Osteocyte (in vitro differentiated cells): ENCODE data around the gene ABHD16B. TPM values are rescaled to one million over a fixed set of nuclear protein-coding genes. Genes with fewer than 3 reads are reported as not detected.

Source experiments
- DNase-seq: peaks from one replicate; pipeline ENCODE4 v3.0.0; 2021; ENCODE audit warnings: mixed read lengths; ENCODE audit not compliant: unreplicated experiment; ENCODE audit errors: extremely low spot score
- H3K27ac Mint-ChIP-seq: one replicate; pipeline ENCODE4 v1.8.0; 2021; ENCODE audit warnings: mild to moderate bottlenecking, mixed read lengths; ENCODE audit not compliant: unreplicated experiment
- H3K27me3 Mint-ChIP-seq: one replicate; pipeline ENCODE4 v1.8.0; 2021; ENCODE audit warnings: mixed read lengths; ENCODE audit not compliant: unreplicated experiment
- H3K36me3 Mint-ChIP-seq: one replicate; pipeline ENCODE4 v1.8.0; 2021; ENCODE audit warnings: mixed read lengths; ENCODE audit not compliant: unreplicated experiment
- H3K4me1 Mint-ChIP-seq: one replicate; pipeline ENCODE4 v1.8.0; 2021; ENCODE audit warnings: mixed read lengths; ENCODE audit not compliant: unreplicated experiment
- H3K4me3 Mint-ChIP-seq: one replicate; pipeline ENCODE4 v1.8.0; 2021; ENCODE audit warnings: mild to moderate bottlenecking, moderate library complexity, mixed read lengths; ENCODE audit not compliant: unreplicated experiment
- H3K9me3 Mint-ChIP-seq: one replicate; pipeline ENCODE4 v1.8.0; 2021; ENCODE audit warnings: mixed read lengths; ENCODE audit not compliant: unreplicated experiment
- total RNA-seq: library from RNA; stranded (reverse); gene quantifications from 2 replicates; pipeline ENCODE4 v1.2.1, GENCODE V29; 2021
- TF ChIP-seq, protein P1 (sequence below): fragments of 200-600 bp; sonication (generic); IDR thresholded peaks from 2 replicates; pipeline ENCODE4 v1.5.0; 2021; ENCODE audit warnings: antibody characterized with exemption, mild to moderate bottlenecking, moderate library complexity

Gene ABHD16B
- total RNA-seq, 1 donor from 2014 or later = not detected

- Mint-ChIP-seq H3K27ac (peak overlapping the region; percentile 82), H3K4me1 (peaks cover 45% of the 10 kb centered on the region), H3K9me3 (no peaks in the 10 kb centered on the region), H3K36me3 (no peaks in the 10 kb centered on the region), H3K27me3 (no peaks in the 10 kb centered on the region), H3K4me3 (peak overlapping the region; percentile 29)
- no peak for DNase-seq
- TF ChIP-seq, protein P1, sequence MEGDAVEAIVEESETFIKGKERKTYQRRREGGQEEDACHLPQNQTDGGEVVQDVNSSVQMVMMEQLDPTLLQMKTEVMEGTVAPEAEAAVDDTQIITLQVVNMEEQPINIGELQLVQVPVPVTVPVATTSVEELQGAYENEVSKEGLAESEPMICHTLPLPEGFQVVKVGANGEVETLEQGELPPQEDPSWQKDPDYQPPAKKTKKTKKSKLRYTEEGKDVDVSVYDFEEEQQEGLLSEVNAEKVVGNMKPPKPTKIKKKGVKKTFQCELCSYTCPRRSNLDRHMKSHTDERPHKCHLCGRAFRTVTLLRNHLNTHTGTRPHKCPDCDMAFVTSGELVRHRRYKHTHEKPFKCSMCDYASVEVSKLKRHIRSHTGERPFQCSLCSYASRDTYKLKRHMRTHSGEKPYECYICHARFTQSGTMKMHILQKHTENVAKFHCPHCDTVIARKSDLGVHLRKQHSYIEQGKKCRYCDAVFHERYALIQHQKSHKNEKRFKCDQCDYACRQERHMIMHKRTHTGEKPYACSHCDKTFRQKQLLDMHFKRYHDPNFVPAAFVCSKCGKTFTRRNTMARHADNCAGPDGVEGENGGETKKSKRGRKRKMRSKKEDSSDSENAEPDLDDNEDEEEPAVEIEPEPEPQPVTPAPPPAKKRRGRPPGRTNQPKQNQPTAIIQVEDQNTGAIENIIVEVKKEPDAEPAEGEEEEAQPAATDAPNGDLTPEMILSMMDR = no peak
Observed at GRCh38 chr20:63857764-63858392, 3.4 kb upstream of the ABHD16B start.

- Mint-ChIP-seq H3K36me3 (no peaks in the 10 kb centered on the region), H3K27ac (peak overlapping the region; percentile 82), H3K27me3 (no peaks in the 10 kb centered on the region), H3K4me3 (peak overlapping the region; percentile 52), H3K4me1 (peaks cover 48% of the 10 kb centered on the region), H3K9me3 (no peaks in the 10 kb centered on the region)
- DNase-seq = no peak
- TF ChIP-seq, protein P1 = peak; percentile 63
Observed at GRCh38 chr20:63858393-63859165, 2.7 kb upstream of the ABHD16B start.

DNA sequence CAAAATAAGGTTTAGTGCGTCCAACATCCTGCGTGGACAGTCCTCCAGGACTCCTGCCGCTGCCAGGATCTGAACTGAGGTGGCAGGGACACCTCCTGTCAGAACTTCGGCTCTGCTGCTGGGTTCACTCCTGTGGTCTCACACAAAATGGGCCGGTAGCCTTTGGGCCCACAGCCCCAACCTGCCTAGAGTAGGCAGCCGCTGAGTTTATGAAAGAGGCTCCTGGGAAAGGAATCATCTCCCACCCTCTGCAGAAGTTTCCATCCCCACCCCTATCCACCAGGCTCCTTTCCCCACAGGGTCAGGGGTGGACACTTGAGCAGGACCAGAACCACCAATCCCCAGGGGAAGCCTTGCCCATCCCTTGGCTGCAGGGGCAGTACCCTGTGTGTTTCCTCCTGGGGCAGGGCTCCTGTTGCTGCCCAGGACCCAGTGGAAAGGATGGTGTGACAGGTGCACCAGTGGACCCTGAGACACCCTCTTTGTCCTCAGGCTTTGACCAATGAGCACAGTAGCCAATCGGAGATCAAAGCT, 2.1 kb upstream of the ABHD16B start:
- Mint-ChIP-seq H3K27ac (peak overlapping the region; percentile 82), H3K4me3 (peak overlapping the region; percentile 52), H3K27me3 (no peaks in the 10 kb centered on the region), H3K4me1 (peaks cover 52% of the 10 kb centered on the region), H3K36me3 (no peaks in the 10 kb centered on the region), H3K9me3 (no peaks in the 10 kb centered on the region)
- no peak for DNase-seq
- TF ChIP-seq, protein P1 = no peak

DNA sequence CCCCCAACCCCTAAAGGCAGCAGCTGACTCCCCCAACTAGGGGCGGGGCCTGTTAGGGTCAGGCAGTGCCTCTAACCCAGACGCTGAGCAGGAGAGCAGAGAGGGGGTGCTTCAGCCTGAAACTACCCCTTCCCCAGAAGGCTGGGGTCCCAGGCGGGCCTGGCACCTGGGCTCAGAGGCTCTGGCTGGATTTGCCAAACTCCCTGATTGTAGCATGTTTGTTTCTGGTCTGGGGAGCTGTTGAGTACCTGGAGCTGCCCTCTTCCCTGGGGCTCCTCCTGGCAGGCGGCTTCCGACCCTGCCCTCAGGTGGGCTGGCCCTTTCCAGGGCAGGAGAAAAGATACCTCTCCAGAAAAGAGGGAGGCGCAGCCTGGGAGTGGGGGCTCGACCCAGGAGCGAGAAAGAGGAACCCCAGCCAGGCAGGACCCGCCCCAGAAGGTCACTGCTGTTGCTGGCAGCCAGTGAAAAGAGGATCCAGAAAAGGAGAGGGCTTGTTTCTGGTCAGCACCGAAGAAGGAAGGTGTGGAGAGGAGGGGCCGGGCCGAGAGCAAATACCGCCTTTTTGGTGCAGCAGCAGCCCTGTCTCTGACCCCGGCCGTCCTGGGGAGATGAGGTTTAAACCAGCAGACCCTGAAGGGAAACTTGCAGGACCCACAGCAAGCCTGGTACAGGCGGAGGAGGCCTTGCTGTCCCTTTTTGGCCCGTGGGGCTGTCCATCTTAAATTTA, 810 bp upstream of the ABHD16B start:
- TF ChIP-seq, protein P1 = no peak
- Mint-ChIP-seq H3K4me1 (peaks cover 46% of the 10 kb centered on the region), H3K36me3 (no peaks in the 10 kb centered on the region), H3K4me3 (no peak overlapping the region), H3K9me3 (no peaks in the 10 kb centered on the region), H3K27me3 (no peaks in the 10 kb centered on the region), H3K27ac (no peak overlapping the region)
- DNase-seq = no peak
